Measurements from ENCODE around the gene CCR1. TPM values are rescaled to one million over a fixed set of nuclear protein-coding genes. Genes with fewer than 3 reads are reported as not detected.

CCR1 gene
- total RNA-seq, 1 donor from 2014 or later: 0.12 TPM

- no peaks in the 10 kb centered on the region for H3K4me1 Mint-ChIP-seq
- peaks cover 3% of the 10 kb centered on the region for H3K27me3 Mint-ChIP-seq (ENCODE audit: low read depth)
- no peak overlapping the region for H3K27ac Mint-ChIP-seq (ENCODE audit: unreplicated experiment)
- DNase-seq (ENCODE audit: low read depth, low spot score): no peak
- no peak for TF ChIP-seq CTCF (conservative IDR thresholded peaks at IDR 0.05)
- peaks cover 3% of the 10 kb centered on the region for H3K9me3 Mint-ChIP-seq
- no peak overlapping the region for H3K4me3 Mint-ChIP-seq
- peaks cover 2% of the 10 kb centered on the region for H3K36me3 Mint-ChIP-seq (ENCODE audit: low read depth)
These were observed 19.4 kb downstream of the CCR1 start for GRCh38 chr3:46188708-46189107.

- no peak overlapping the region for H3K27ac Mint-ChIP-seq (ENCODE audit: unreplicated experiment)
- no peaks in the 10 kb centered on the region for H3K4me1 Mint-ChIP-seq
- no peak for DNase-seq (ENCODE audit: low read depth, low spot score)
- no peak overlapping the region for H3K4me3 Mint-ChIP-seq
- no peaks in the 10 kb centered on the region for H3K36me3 Mint-ChIP-seq (ENCODE audit: low read depth)
- no peak for TF ChIP-seq CTCF (conservative IDR thresholded peaks at IDR 0.05)
- H3K27me3 Mint-ChIP-seq (ENCODE audit: low read depth): no peaks in the 10 kb centered on the region
- no peaks in the 10 kb centered on the region for H3K9me3 Mint-ChIP-seq
These were observed 20.2 kb downstream of the CCR1 start for GRCh38 chr3:46187876-46188275.

GRCh38 chr3:46187341-46187700, 20.8 kb downstream of the CCR1 start:
- H3K4me1 Mint-ChIP-seq: no peaks in the 10 kb centered on the region
- H3K27me3 Mint-ChIP-seq (ENCODE audit: low read depth): no peaks in the 10 kb centered on the region
- H3K36me3 Mint-ChIP-seq (ENCODE audit: low read depth): no peaks in the 10 kb centered on the region
- H3K4me3 Mint-ChIP-seq: no peak overlapping the region
- DNase-seq (ENCODE audit: low read depth, low spot score): no peak
- H3K27ac Mint-ChIP-seq (ENCODE audit: unreplicated experiment): no peak overlapping the region
- no peak for TF ChIP-seq CTCF (conservative IDR thresholded peaks at IDR 0.05)
- H3K9me3 Mint-ChIP-seq: no peaks in the 10 kb centered on the region

- DNase-seq (ENCODE audit: low read depth, low spot score): no peak
- Mint-ChIP-seq H3K4me3 (no peak overlapping the region), H3K4me1 (no peaks in the 10 kb centered on the region), H3K36me3 (ENCODE audit: low read depth) (no peaks in the 10 kb centered on the region), H3K9me3 (no peaks in the 10 kb centered on the region), H3K27ac (ENCODE audit: unreplicated experiment) (no peak overlapping the region), H3K27me3 (ENCODE audit: low read depth) (no peaks in the 10 kb centered on the region)
- no peak for TF ChIP-seq CTCF (conservative IDR thresholded peaks at IDR 0.05)
These were observed 21.4 kb downstream of the CCR1 start for GRCh38 chr3:46186471-46187340.

- H3K27me3 Mint-ChIP-seq (ENCODE audit: low read depth): no peaks in the 10 kb centered on the region
- DNase-seq (ENCODE audit: low read depth, low spot score): no peak
- H3K4me3 Mint-ChIP-seq: no peak overlapping the region
- no peaks in the 10 kb centered on the region for H3K4me1 Mint-ChIP-seq
- peaks cover 5% of the 10 kb centered on the region for H3K9me3 Mint-ChIP-seq
- TF ChIP-seq CTCF (conservative IDR thresholded peaks at IDR 0.05): no peak
- no peaks in the 10 kb centered on the region for H3K36me3 Mint-ChIP-seq (ENCODE audit: low read depth)
- H3K27ac Mint-ChIP-seq (ENCODE audit: unreplicated experiment): no peak overlapping the region
These were observed 23.6 kb downstream of the CCR1 start for GRCh38 chr3:46184469-46184868.

Measured in neural crest cell (in vitro differentiated cells).